Measurements from ENCODE around the gene UGT1A8.

UGT1A8 gene

DNA sequence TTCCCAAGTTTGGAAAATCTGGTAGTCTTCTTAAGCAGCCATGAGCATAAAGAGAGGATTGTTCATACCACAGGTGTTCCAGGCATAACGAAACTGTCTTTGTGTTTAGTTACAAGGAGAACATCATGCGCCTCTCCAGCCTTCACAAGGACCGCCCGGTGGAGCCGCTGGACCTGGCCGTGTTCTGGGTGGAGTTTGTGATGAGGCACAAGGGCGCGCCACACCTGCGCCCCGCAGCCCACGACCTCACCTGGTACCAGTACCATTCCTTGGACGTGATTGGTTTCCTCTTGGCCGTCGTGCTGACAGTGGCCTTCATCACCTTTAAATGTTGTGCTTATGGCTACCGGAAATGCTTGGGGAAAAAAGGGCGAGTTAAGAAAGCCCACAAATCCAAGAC lies 154.7 kb downstream of the UGT1A8 start:
- no peak for DNase-seq

DNA sequence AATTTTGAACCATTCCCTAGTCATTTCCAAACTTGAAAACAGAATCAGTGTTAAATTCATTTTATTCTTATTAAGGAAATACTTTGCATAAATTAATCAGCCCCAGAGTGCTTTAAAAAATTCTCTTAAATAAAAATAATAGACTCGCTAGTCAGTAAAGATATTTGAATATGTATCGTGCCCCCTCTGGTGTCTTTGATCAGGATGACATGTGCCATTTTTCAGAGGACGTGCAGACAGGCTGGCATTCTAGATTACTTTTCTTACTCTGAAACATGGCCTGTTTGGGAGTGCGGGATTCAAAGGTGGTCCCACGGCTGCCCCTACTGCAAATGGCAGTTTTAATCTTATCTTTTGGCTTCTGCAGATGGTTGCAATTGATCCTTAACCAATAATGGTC lies 155.2 kb downstream of the UGT1A8 start:
- no peak for DNase-seq

DNA sequence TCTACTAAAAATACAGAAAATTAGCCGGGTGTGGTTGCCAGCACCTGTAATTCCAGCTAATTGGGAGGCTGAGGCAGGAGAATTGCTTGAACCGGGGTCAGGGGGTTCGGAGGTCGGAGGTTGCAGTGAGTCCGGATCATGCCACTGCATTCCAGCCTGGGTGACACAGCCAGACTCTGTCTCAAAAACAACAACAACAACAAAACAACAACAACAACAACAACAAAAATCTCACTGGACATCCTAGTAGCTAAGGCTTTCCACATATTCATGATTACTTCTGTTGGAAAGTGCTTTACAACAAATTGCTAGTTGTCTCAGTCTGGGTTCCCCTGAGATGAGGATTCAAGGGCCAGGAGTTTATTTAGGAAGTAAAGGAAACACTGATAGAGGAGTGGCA lies 156.4 kb downstream of the UGT1A8 start:
- DNase-seq = no peak

DNA sequence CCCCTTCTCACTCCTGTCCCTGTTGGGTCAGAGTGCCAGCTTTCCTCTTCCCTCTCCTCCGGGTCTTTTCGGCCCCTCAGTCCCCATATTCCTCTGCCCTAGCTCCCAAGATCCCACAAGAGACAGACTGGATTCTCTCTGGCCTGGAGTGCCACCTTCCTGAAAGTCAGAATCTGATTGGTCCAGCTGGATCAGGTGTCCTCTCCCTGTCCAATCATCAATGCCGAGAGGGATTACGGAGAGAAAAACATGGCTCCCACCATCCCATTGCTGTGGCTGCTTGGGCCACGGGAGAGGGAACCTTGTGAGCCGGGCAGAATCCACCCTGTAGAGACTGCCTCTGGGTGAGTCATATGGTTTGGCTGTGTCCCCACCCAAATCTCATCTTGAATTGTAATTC lies 158.0 kb downstream of the UGT1A8 start:
- no peak for DNase-seq

DNA sequence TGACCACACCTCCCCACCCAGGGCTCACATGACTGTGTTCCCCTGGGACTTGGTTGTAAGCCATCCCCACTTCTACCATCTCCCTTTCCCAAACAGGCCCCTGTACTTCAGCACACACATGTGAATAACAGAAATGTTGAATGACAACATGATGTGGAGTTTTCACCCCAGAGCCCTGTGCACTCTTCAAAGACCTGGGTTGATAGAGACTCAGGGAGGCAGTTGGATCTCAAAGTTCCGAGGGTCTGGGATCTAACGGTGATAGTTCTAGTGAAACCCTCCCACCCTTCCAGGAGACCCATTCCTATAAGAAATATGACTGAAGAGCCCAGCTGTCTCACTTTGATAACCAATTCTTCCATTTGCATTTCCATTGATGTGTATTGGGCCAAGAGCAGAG lies 160.6 kb downstream of the UGT1A8 start, which contains the start of gene MROH2A:
TSS of gene MROH2A (plus strand) at position 301 of the 400 bp plus-strand sequence. CDS start 1,029 bp downstream, outside the sequence.
- no peak for DNase-seq

DNA sequence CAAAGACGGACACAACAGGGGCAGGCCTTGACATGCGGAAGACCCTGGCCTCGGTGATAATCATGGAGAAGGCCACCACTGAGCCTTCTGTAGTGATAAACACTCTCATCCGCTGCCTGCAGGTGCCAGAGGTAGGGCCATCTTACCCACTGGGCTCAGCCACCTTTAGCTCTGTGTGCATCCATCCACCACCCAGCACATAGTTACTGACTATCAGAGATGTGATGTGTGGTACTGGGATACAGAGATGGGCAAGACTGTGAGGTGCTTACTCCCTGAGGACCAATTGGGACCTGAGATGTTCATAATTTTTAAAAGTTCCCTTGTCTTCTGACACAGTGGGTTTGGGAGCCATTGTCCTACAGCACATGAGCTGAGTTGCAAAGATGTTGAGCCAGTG lies 162.3 kb downstream of the UGT1A8 start:
- DNase-seq = no peak

DNA sequence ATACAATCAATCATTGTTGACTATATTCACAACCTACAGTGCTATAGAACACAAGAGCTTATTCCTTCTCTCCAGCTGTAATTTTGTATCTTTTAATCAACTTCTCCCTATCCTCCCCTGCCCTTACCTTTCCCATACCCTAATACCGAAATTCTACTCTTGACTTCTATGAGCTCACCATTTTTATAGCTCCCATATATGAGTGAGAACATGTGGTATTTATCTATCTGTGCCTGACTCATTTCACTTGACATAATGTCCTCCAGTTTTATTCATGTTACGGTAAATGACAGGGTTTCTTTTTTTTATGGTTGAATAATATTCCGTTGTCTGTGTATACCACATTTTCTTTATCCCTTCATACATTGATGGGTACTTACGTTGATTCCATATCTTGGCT lies 163.3 kb downstream of the UGT1A8 start:
- no peak for DNase-seq

DNA sequence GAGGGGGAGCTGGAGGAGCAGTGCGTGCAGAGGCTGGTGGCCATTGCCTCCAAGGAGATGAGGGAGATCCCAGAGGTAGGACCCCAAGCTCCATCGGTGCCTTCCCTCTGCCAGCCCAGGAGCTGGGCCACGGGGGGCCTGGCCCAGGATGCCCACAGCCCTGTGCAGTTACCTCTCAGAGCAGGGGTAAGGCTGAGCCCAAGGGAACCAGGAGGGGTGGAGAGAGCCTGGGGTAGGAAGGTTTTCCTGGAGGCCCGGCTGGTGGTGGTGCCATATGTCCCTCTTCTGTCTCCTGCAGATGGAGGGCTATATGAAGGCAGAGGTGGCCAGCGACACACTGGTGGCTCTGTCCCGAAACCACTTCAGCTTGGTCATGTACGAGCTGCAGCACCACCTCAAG lies 172.1 kb downstream of the UGT1A8 start:
- DNase-seq = no peak

DNA sequence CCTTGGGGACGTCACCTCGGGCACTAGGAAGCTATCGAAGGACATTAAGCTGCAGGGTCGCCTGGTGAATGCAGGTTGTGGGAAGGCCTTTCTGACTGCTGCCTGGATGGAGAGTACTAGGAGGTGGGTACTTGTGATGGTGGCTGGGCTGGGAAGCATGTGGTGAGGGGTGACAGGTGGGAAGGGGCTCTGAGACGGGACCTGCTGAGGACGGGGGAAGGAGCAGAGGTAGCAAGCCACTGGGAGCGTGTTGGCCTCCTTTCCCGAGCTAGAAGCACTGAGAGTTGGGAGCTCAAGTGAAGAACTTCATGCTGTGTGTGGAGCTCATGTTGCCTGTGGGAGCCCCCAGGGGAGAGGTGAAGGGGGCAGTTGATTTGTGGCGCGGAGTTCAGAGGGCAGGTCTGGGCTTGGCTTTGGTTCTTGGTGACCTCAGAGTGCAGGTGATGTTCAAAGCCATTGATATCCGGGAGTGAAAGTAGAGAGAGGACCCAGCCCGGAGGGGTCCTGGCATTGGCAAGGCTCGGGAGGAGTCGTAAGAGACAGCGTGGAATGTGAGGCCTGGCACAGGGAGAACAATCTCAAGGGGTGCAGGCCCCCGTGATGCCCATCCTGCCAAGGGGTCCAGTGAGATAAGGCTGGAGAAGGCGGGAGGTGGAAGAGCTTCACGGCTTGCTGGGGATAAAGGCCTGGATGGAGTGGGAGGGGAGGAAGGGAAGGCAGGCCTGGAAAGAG lies 173.9 kb downstream of the UGT1A8 start:
- no peak for DNase-seq

DNA sequence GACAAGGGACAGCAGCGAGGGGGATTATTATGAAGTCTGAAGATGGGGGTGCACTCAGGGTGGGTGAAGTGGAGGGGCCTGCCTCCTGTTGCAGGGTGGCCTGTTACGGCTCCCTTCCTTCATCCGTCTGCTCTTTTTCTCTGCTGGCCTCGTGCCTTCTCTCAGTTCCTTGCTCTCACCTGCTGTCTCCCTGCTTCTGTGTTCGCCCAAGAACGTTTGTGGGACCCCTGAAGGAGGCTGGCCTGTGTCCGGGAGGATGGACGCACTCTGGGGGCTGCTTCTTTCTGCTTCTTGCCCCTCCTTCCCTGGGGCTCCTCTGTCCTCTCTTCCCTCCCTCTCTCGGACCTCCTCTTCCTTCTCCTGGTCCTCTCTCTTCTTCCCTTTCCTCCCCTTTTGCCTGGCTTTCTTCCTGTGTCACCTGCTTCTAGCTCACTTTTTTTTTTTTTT lies 174.5 kb downstream of the UGT1A8 start:
- no peak for DNase-seq

DNA sequence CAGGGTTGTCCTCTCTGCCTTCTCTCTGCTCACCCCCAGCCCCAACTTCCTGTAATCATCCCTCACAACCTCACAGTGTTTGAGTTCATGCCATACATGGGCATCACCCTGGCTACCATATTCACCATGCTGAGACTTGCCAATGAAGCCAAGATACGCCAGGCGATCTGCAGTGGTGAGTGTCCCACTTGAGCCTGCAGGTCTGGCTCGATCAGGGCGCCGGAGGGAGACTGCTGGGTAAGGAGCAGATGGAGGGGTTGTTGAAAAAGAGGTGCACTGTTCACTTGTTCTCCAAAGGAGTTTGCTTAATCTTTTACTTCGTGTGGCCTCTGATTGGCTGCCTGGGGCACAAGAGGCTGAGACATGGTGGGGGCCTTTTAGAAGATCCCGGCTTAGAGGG lies 175.3 kb downstream of the UGT1A8 start:
- DNase-seq = no peak

DNA sequence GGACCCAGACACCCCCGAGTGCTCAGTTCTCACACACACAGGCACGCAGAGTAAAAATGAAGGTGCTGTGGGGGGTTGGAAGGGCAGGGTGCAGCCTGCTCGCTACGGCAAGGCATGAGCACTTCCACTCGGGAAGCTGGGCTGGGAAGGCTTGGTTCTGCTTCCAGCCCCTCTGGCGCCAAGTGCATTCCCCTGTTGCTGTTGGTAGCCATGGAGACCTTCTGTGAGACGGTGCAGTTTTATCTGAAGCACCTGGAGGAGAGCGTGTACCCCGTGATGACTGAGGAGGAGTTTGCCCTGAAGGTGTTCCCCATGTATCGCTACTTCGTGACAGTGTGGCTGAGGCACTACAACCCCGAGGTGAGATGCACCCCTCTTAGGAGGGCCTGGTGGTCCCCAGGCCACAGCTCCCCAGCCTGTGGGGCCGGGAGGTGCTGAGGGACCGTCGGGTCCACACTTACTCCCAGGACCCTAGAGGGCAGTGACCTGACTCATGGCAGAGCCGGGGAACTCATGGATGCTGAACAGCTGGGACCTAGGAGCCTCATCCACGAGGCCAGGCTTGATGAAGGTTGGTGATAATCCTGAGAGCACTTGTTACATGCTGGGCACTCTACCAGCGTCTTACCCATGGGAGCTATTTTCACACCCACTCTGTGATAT lies 176.2 kb downstream of the UGT1A8 start:
- DNase-seq = no peak

DNA sequence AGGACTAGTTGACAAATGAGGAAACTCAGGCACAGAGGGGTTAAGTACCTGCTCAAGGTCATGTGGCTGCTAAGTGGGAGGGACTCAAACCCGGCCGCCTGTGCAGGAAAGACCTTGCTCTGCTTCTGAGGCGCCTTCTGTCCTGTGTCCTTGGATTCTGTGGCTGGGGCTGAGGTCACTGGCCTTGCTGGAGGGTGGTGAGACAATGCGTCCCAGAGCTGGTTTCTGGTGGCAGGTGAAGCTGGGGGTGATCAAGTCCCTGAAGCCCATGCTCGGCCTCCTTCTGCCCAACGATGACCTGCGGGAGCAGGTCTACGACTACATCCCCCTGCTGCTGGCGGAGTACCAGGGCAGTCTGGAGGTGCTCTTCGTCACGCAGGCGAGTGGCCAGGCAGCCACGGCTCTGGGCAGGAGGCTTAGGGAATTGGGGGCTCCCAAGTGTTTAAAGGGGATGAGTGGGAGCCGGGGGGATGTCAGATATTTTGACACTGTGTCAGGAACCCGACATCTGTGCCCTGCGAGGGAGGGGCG lies 176.8 kb downstream of the UGT1A8 start:
- no peak for DNase-seq

DNA sequence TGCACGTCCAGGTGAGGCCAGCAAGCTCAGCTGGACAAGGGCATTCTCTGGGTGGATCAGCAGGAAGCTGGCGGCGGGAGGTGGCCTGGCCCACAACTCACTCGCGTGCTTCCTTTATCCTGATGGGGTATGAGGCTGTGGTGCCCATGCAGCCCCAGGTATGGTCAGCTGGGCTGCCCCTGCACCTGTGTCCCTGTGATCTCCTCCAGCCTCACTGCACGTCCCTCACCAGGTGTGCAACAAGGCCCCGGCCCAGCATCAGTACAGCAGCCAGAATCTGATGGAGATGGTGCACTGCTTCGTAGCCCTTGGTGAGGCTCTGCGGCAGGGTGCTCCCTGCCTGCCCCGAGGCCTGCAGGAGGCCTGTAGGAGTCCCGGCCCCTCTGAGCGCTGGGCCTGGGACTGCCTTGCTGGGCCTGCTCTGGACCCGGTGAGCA lies 178.3 kb downstream of the UGT1A8 start:
- DNase-seq = no peak

DNA sequence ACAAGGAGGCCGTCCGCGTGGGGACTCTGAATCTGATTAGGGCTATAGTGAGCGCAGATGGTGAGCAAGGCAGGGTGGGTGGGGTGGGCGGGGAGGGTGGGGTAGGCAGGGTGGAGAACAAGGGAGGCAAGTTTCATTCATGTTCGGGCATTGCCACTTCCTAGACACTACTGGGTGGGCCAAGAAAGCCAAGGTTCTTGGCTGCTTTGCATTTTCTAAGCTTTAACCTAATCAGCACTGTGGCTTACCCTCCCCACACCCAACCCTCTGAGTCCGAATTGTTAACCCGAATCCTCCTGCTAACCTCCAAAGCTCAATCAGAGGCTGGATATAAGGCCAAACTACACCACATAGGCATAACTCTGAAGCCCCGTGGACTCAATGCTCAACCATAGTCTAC lies 178.8 kb downstream of the UGT1A8 start:
- DNase-seq = no peak

DNA sequence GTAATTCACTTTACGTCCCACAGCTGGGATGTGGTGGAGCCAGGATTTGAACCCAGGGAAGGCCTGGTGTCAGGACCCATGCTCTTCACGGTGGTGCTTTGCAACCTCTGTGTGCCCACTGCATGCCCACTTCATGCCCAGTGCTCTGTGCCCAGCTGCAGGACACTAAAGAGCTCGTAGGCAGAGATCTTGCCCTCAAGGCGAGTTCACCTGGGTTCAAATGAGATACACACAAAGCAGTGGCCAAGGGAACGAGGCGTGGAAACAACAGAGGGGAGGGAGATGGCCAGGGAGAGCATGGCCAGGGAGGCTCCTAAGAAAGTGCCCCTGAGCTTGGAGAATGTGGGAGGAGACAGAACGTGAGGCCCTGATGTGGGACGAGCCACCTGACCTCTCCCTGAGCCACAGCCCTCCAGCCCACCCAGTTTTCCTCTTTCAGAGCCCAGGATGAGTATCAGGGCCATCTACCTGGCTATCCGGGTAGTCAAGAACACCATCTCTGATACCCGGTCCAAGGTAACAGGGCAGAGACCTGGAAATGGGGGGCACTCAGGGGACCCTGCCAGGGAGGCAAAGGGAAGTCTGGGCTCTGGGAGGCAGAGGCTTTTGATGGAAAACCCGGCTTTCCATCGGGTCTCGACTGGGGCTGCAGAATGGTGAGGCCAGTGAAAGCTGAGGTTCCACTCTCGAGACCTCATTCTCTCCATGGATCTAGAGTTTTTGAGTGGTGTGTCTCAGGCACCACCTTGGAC lies 181.1 kb downstream of the UGT1A8 start:
- DNase-seq = no peak

DNA sequence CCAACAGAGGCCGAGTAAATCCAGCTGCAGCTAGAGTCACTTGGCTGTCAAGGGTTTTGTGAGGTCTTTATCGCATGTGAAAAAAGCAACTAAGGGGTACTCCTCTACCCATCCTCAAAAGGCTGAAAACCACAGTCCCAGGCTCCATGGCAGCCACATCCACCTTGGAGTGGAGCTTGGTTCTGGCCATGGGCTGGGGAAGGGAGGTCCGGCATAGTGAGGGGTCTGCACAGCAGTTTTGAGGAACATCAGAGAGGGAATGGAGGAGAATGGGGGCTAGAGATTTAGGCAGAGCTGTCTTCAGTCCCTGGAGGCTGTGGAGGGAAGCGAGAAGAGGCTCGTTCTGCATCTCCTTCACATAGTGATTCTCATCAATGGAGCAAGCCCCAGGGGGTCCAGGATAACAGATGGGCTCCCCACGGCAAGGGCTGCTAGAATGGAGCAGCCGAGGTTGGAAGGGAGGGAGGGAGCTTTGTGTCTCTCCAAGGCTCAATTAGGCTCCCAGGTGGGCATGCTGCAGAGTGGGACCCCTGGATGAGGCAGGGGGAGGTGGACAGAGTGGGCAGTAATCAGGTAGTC lies 181.7 kb downstream of the UGT1A8 start:
- DNase-seq = no peak

DNA sequence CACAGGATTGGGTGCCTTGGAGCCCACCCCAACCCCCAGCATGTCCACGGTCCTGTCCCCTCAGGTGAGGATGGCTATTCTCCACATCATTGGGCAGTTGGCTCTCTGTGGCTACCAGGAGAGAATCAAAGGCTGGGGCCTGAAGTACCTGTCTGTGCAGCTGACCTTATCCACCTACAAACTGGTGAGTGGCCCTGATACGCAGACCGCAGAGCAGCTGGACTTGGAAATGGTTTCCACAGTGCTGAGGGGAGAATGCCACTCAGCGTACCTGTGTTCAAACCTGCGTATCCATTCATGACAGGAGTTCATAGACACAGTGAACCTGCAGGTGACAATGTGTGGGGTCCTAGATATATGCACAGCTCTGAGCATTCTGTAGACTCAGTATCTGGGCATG lies 182.3 kb downstream of the UGT1A8 start:
- DNase-seq = no peak

DNA sequence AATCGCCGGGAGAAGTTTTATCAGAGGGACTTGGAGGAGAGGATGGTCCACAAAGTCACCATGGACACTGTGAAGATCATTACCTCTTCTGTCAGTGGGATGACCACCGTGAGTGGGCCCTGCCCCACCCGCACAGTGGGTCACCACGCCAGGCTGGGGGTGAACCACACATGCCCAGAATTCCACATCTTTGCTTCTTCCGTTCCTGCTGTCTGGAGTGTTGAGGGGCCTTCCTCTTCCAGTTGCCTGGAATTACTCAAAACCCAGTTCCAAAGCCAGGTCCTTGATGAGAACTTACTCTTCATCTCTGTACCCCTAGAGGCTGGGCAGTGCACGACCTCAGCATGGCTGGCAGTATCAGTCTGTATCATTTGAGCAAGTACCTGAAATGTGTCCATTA lies 182.8 kb downstream of the UGT1A8 start:
- DNase-seq = no peak

DNA sequence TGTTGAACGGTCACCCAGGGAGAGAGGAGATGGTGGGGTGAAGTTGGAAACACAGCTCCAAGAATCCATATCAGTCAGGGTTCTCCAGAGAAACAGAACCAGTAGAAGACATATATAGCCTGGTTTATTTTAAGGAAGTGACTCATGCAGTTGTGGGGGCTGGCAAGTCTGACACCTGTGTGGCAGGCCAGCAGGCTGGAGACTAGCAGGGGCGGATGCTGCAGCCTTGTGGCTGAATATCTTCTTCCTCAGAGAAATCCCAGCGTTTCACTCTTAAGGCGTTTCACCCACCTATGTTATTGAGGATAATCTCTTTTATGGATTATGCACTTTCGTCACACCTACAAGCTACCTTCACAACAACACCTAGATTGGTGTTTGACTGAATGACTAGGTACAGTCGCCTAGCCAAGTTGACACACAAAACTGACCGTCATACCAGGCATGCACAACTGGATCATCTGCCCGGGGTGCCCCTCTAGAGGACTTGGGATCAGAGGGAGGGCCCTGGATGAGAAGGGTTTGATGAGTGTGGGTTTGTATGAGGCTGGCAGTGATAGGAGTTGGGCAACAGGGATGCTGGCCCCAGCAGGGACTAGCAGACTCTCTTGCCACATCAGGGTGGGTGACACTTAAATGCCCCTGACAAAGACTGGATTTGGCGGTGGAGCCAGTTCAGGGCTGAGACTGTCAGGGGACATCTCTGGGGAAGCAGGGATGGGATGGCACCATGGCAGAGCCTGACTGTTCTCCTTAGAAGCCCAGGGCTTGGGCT lies 184.1 kb downstream of the UGT1A8 start:
- peak; percentile 3 for DNase-seq

DNA sequence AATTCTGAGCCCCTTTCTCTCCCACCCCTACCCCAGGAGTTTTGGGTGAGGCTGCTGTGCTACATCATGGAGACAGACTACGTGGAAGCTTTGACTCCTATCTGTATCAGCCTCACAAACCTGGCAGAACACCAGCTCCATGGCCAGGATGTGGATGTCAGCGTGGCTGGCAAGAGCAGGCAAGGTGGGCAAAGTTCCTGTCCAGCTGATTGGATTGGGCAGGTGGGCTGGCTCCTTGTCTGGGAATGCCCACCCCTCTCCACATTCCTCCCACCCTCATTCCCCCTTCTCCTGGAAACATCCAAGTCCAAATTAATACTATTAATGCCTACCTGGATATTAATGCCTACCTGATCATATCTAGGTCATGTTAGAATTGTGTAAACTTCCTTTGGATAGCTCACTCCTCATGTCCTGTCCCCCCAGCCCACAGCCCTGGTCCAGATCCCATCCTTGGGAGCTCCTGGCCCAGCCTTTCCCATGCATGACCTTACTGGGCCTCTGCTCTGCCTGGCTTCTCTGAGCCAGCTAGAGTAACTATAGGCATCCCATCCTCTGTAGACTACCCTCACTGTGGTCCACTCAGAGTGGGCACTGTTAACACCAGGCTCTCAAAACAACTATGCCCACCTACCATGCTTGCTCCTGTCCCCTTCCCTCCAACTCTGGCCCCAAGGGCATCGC lies 184.8 kb downstream of the UGT1A8 start:
- DNase-seq = no peak
